ENCODE results near the gene IER3. TPM values are rescaled to one million over a fixed set of nuclear protein-coding genes. Genes with fewer than 3 reads are reported as not detected.

IER3 gene
- total and polyA plus RNA-seq, 2 experiments from 2014 or later, result 19.9 to 21.2 TPM

GRCh38 chr6:30747300-30747687 is 2.9 kb upstream of the IER3 start:
- H3K36me3 Mint-ChIP-seq (ENCODE audit: low read depth), result peaks cover 4% of the 10 kb centered on the region
- peaks cover 8% of the 10 kb centered on the region for H3K27me3 ChIP-seq (ENCODE audit: insufficient read depth)
- no peaks in the 10 kb centered on the region for H3K36me3 ChIP-seq (ENCODE audit: insufficient read depth)
- no peak overlapping the region for H2AFZ ChIP-seq
- peaks cover 15% of the 10 kb centered on the region for H3K4me1 ChIP-seq (ENCODE audit: insufficient read depth)
- ATAC-seq (no peak), DNase-seq (ENCODE audit: low spot score) (no peak)
- peaks cover 16% of the 10 kb centered on the region for H3K27me3 Mint-ChIP-seq (ENCODE audit: insufficient read depth, low read depth, poor library complexity)
- H3K27ac ChIP-seq (ENCODE audit: low read depth), result no peak overlapping the region
- 0 out of 2 replicates have a peak, but pooled peaks cover 4% of the 10 kb centered on the region for H3K79me2 ChIP-seq (replicated peaks; ENCODE audit: insufficient read depth)
- peaks cover 20% of the 10 kb centered on the region for H3K4me1 Mint-ChIP-seq
- H3K9me3 Mint-ChIP-seq, result no peaks in the 10 kb centered on the region; the same call in 2 of the 3 replicates
- TF ChIP-seq STAT1 (IDR thresholded peaks at IDR 0.05; ENCODE audit: unreplicated experiment), result no peak
- TF ChIP-seq CREB1 (CRISPR knock-in tag; IDR thresholded peaks at IDR 0.05; ENCODE audit: low read depth), result no peak
- TF ChIP-seq EZH2phosphoT487 (IDR thresholded peaks at IDR 0.05; ENCODE audit: unreplicated experiment), result no peak
- TF ChIP-seq JUNB (IDR thresholded peaks at IDR 0.05; ENCODE audit: unreplicated experiment), result no peak
- TF ChIP-seq ZNF114 (CRISPR knock-in tag; IDR thresholded peaks at IDR 0.05), result no peak
- TF ChIP-seq NANOG (IDR thresholded peaks at IDR 0.05; ENCODE audit: borderline replicate concordance), result no peak
- no peak for TF ChIP-seq ZNF462 (CRISPR knock-in tag; IDR thresholded peaks at IDR 0.05)
- no peak for TF ChIP-seq CTCF (conservative IDR thresholded peaks at IDR 0.05; ENCODE audit: low read depth in 2 of 2)
- no peak for TF ChIP-seq REST (IDR thresholded peaks at IDR 0.05; ENCODE audit: unreplicated experiment)
- no peak for TF ChIP-seq ETS1 (IDR thresholded peaks at IDR 0.05)
- TF ChIP-seq ZNF331 (CRISPR knock-in tag; IDR thresholded peaks at IDR 0.05; ENCODE audit: low read depth), result no peak
- TF ChIP-seq EZH2 (IDR thresholded peaks at IDR 0.05; ENCODE audit: low read depth, unreplicated experiment), result no peak
- TF ChIP-seq POLR2AphosphoS5 (IDR thresholded peaks at IDR 0.05; ENCODE audit: low read depth), result no peak
- no peaks in the 10 kb centered on the region for H3K9me2 ChIP-seq (ENCODE audit: insufficient read depth)
- H3K4me3 ChIP-seq, result no peak overlapping the region
- H3K4me2 ChIP-seq, result no peak overlapping the region
- peaks cover 4% of the 10 kb centered on the region for H4K20me1 ChIP-seq (replicated peaks; ENCODE audit: insufficient read depth)
- no peak overlapping the region for H3K27ac Mint-ChIP-seq
- no peak overlapping the region; the same call in 2 of the 3 replicates for H3K4me3 Mint-ChIP-seq
- H3F3A ChIP-seq (replicated peaks; ENCODE audit: low read depth), result peaks cover 13% of the 10 kb centered on the region
